HFF-Myc (cell line): ENCODE measurements around the gene NXF1.
"Not testable (repeated sequence)": the region's sequence is repeated elsewhere in the genome, so short reads cannot be mapped to it uniquely, and the experiment has no call there.

Experiments used
- DNase-seq: peaks from one replicate; pipeline ENCODE4 v3.0.0-alpha.2; 2011; ENCODE audit warnings: low read depth; ENCODE audit errors: extremely low read depth
- H3K4me3 ChIP-seq: replicated peaks from 2 replicates; pipeline ENCODE4 v1.5.1; 2011; ENCODE audit warnings: low read depth, mild to moderate bottlenecking, control low read depth, low read length
- TF ChIP-seq, protein P1 (sequence below): IDR thresholded peaks from 2 replicates; pipeline ENCODE4 v1.5.1; 2012; ENCODE audit warnings: mild to moderate bottlenecking, low read depth, low read length, control low read depth; ENCODE audit errors: missing control alignments

Gene NXF1

GRCh38 chr11:62830904-62831519 lies 25.8 kb upstream of the NXF1 start:
- peak overlapping the region; percentile 76 for H3K4me3 ChIP-seq
- TF ChIP-seq, protein P1, sequence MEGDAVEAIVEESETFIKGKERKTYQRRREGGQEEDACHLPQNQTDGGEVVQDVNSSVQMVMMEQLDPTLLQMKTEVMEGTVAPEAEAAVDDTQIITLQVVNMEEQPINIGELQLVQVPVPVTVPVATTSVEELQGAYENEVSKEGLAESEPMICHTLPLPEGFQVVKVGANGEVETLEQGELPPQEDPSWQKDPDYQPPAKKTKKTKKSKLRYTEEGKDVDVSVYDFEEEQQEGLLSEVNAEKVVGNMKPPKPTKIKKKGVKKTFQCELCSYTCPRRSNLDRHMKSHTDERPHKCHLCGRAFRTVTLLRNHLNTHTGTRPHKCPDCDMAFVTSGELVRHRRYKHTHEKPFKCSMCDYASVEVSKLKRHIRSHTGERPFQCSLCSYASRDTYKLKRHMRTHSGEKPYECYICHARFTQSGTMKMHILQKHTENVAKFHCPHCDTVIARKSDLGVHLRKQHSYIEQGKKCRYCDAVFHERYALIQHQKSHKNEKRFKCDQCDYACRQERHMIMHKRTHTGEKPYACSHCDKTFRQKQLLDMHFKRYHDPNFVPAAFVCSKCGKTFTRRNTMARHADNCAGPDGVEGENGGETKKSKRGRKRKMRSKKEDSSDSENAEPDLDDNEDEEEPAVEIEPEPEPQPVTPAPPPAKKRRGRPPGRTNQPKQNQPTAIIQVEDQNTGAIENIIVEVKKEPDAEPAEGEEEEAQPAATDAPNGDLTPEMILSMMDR = no peak
- no peak for DNase-seq

GRCh38 chr11:62828130-62828529 lies 22.9 kb upstream of the NXF1 start:
- DNase-seq, H3K4me3 ChIP-seq: not testable (repeated sequence)

GRCh38 chr11:62823677-62824076 lies 18.4 kb upstream of the NXF1 start:
- no peak for DNase-seq
- H3K4me3 ChIP-seq = no peak overlapping the region
- TF ChIP-seq, protein P1 = no peak

GRCh38 chr11:62817129-62817528 lies 11.9 kb upstream of the NXF1 start:
- no peak overlapping the region for H3K4me3 ChIP-seq
- DNase-seq = no peak
- TF ChIP-seq, protein P1 = no peak

DNA sequence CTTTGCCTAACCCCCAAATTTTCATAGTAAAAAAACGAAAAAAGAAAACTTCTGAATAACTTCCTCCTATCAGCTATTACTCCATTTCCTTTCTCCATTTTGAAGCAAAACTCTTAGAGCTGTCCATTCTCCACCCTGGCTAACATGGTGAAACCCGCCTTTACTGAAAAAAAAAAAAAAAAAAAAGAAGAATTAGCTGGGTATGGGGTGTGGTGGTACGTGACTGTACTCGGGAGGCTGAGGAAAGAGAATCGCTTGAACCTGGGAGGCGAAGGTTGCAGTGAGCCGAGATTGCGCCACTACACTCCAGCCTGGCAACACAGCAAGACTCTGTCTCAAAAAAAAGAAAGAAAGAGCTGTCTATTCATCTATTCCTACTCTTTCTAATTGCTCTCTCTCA lies 11.3 kb upstream of the NXF1 start:
- no peak overlapping the region for H3K4me3 ChIP-seq
- TF ChIP-seq, protein P1 = no peak
- no peak for DNase-seq

- DNase-seq = no peak
- H3K4me3 ChIP-seq = no peak overlapping the region
- TF ChIP-seq, protein P1 = no peak
These were observed 6.4 kb upstream of the NXF1 start for GRCh38 chr11:62811659-62812058.

GRCh38 chr11:62810748-62811147 lies 5.5 kb upstream of the NXF1 start:
- TF ChIP-seq, protein P1 = no peak
- no peak overlapping the region for H3K4me3 ChIP-seq

More at GRCh38 chr11:62810748-62811147, 5.5 kb upstream of the NXF1 start:
- no peak for DNase-seq
